Keratinocyte (primary cell): ENCODE results near the gene IGFALS. TPM values are rescaled to one million over a fixed set of nuclear protein-coding genes. Genes with fewer than 3 reads are reported as not detected.

Experiments
- DNase-seq: peaks from one replicate; pipeline ENCODE4 v3.0.0-alpha.2; 2011; ENCODE audit warnings: low read depth, missing footprints, low spot score
- FAIRE-seq: peaks from 2 replicates; lab custom pipeline; 2011; peaks lifted over from hg19 to GRCh38; lab: Jason Lieb, UNC
- H2AFZ ChIP-seq: 2 replicates; pipeline ENCODE4 v1.6.0; 2012; ENCODE audit warnings: low read length, control low read depth, inconsistent platforms; ENCODE audit not compliant: control insufficient read depth
- H3K27ac ChIP-seq: 2 replicates; pipeline ENCODE4 v1.5.1; 2011; ENCODE audit warnings: low read length; ENCODE audit not compliant: control insufficient read depth, insufficient read depth
- H3K27me3 ChIP-seq: 3 replicates; pipeline ENCODE4 v1.6.0; 2011; ENCODE audit warnings: low read length; ENCODE audit not compliant: control insufficient read depth, insufficient read depth; ENCODE audit errors: extremely low read depth
- H3K36me3 ChIP-seq, 2 experiments: 2 replicates in 1 of 2; 3 replicates in 1 of 2; pipeline ENCODE4 v1.5.1; 2011; ENCODE audit warnings: low read length in 2 of 2, mild to moderate bottlenecking in 1 of 2; ENCODE audit not compliant: control insufficient read depth in 2 of 2, insufficient read depth in 2 of 2; ENCODE audit errors: extremely low read depth in 1 of 2
- H3K4me1 ChIP-seq: 3 replicates; pipeline ENCODE4 v1.5.1; 2011; ENCODE audit warnings: low read length; ENCODE audit not compliant: control insufficient read depth, insufficient read depth; ENCODE audit errors: extremely low read depth
- H3K4me2 ChIP-seq: 3 replicates; pipeline ENCODE4 v1.6.0; 2011; ENCODE audit warnings: low read depth, low read length; ENCODE audit not compliant: control insufficient read depth, insufficient read depth; ENCODE audit errors: extremely low read depth
- H3K4me3 ChIP-seq, 3 experiments: fragments of 200-600 bp in 1 of 3; sonication (generic) in 1 of 3; 2 replicates in 2 of 3; 3 replicates in 1 of 3; pipeline ENCODE4 v1.5.1; 2011 to 2016; ENCODE audit warnings: low read length in 3 of 3, mild to moderate bottlenecking in 3 of 3, control low read depth in 2 of 3, inconsistent platforms in 1 of 3, low read depth in 1 of 3, mixed read lengths in 1 of 3, mixed run types in 1 of 3, moderate library complexity in 1 of 3; ENCODE audit not compliant: control insufficient read depth in 2 of 3, insufficient read depth in 2 of 3; ENCODE audit errors: extremely low read depth in 1 of 3
- H3K79me2 ChIP-seq: 2 replicates; pipeline ENCODE4 v1.6.0; 2012; ENCODE audit warnings: low read length; ENCODE audit not compliant: control insufficient read depth, insufficient read depth
- H3K9ac ChIP-seq: 3 replicates; pipeline ENCODE4 v1.6.0; 2011; ENCODE audit warnings: low read length; ENCODE audit not compliant: control insufficient read depth, insufficient read depth; ENCODE audit errors: extremely low read depth
- H3K9me1 ChIP-seq: 3 replicates; pipeline ENCODE4 v1.6.0; 2011; ENCODE audit warnings: low read length; ENCODE audit not compliant: control insufficient read depth, insufficient read depth; ENCODE audit errors: extremely low read depth
- H3K9me3 ChIP-seq: 2 replicates; pipeline ENCODE4 v1.5.1; 2012; ENCODE audit warnings: low read depth, low read length; ENCODE audit not compliant: control insufficient read depth
- H4K20me1 ChIP-seq: 3 replicates; pipeline ENCODE4 v1.6.0; 2011; ENCODE audit warnings: low read length; ENCODE audit not compliant: control insufficient read depth, insufficient read depth; ENCODE audit errors: extremely low read depth
- CTCF ChIP-seq, 3 experiments: IDR thresholded peaks in 1 of 3; conservative IDR thresholded peaks in 1 of 3; optimal IDR thresholded peaks in 1 of 3; 2 replicates in 2 of 3; 3 replicates in 1 of 3; pipeline versions ENCODE3 to v1.5.1; 2011; ENCODE audit warnings: low read length in 3 of 3, mild to moderate bottlenecking in 3 of 3, moderate library complexity in 2 of 3, control low read depth in 1 of 3, inconsistent platforms in 1 of 3; ENCODE audit not compliant: insufficient read depth in 2 of 3; ENCODE audit errors: extremely low read depth in 1 of 3
- EZH2 ChIP-seq: IDR thresholded peaks from one replicate; pipeline ENCODE4 v1.6.1; 2012; ENCODE audit warnings: inconsistent platforms, mild to moderate bottlenecking, low read length, moderate library complexity
- dilution Hi-C: fragments of 300-500 bp; cut with MboI; formaldehyde crosslinking; loops from one replicate; pipeline ENCODE4 v1.7.0; 2020; ENCODE audit warnings: low sequenced_read_pairs; ENCODE audit not compliant: extremely low pct_ligation_motif_present
- polyA plus RNA-seq, 5 experiments: library from polyadenylated mRNA; depleted of rRNA in 3 of 5; stranded (reverse) in 3 of 5; stranded (forward) in 1 of 5; unstranded in 1 of 5; fragments of >200 nt; gene quantifications; 1 replicate in 1 of 5; 2 replicates in 3 of 5; 3 replicates in 1 of 5; pipeline versions ENCODE4 v1.2.1 to v1.2.3, GENCODE V29; 2011 to 2012; ENCODE audit warnings: missing spikeins in 2 of 5, low read depth in 1 of 5, low replicate concordance in 1 of 5

IGFALS gene
- polyA plus RNA-seq, 1 donor (not counting 4 experiments of a cell fraction or from before 2014, with no cell fraction given): not detected

- TF ChIP-seq CTCF (optimal IDR thresholded peaks at IDR 0.05 in 1 of 3, IDR thresholded peaks at IDR 0.05 in 1 of 3, conservative IDR thresholded peaks at IDR 0.05 in 1 of 3; ENCODE audit: extremely low read depth in 1 of 3, insufficient read depth in 2 of 3, low read length in 3 of 3) (no peak), EZH2 (no peak)
- H3K4me3 ChIP-seq: no peak overlapping the region
Measured at GRCh38 chr16:1808691-1809090, 15.2 kb upstream of the IGFALS start.

GRCh38 chr16:1807626-1808025 is 14.1 kb upstream of the IGFALS start:
- Histone ChIP-seq H2AFZ (no peak overlapping the region), H3K4me2 (no peak overlapping the region), H3K36me3 (peaks cover 0 to 3% of the 10 kb centered on the region in 2 experiments), H3K4me1 (no peaks in the 10 kb centered on the region), H3K79me2 (no peaks in the 10 kb centered on the region), H3K9ac (no peak overlapping the region), H3K27me3 (no peaks in the 10 kb centered on the region), H3K4me3 (no peak overlapping the region), H3K9me3 (no peaks in the 10 kb centered on the region), H3K27ac (no peak overlapping the region), H4K20me1 (no peaks in the 10 kb centered on the region), H3K9me1 (no peaks in the 10 kb centered on the region)
- no peak for DNase-seq
- dilution Hi-C loops: no loop called here
- TF ChIP-seq CTCF (optimal IDR thresholded peaks at IDR 0.05 in 1 of 3, IDR thresholded peaks at IDR 0.05 in 1 of 3, conservative IDR thresholded peaks at IDR 0.05 in 1 of 3; ENCODE audit: extremely low read depth in 1 of 3, insufficient read depth in 2 of 3, low read length in 3 of 3) (no peak), EZH2 (no peak)
- FAIRE-seq: no peak

More at GRCh38 chr16:1808691-1809090, 15.2 kb upstream of the IGFALS start:
- peaks cover 0 to 3% of the 10 kb centered on the region in 2 experiments for H3K36me3 ChIP-seq
- H3K9ac ChIP-seq: no peak overlapping the region
- FAIRE-seq (no peak), DNase-seq (no peak)
- no peak overlapping the region for H3K27ac ChIP-seq
- no peaks in the 10 kb centered on the region for H3K79me2 ChIP-seq
- no peaks in the 10 kb centered on the region for H3K4me1 ChIP-seq
- H4K20me1 ChIP-seq: no peaks in the 10 kb centered on the region
- H3K9me3 ChIP-seq: no peaks in the 10 kb centered on the region
- no peak overlapping the region for H3K4me2 ChIP-seq
- dilution Hi-C loops: no loop called here
- no peaks in the 10 kb centered on the region for H3K27me3 ChIP-seq
- no peak overlapping the region for H2AFZ ChIP-seq
- no peaks in the 10 kb centered on the region for H3K9me1 ChIP-seq
